Astrocyte (in vitro differentiated cells and primary cell): ENCODE data around the gene PTPN1. TPM values are rescaled to one million over a fixed set of nuclear protein-coding genes. Genes with fewer than 3 reads are reported as not detected.

ENCODE experiments used
- DNase-seq: peaks from one replicate; pipeline ENCODE4 v3.0.0-alpha.2; 2010; ENCODE audit warnings: low read depth
- FAIRE-seq: peaks from 2 replicates; lab custom pipeline; 2011; peaks lifted over from hg19 to GRCh38; lab: Jason Lieb, UNC
- H2AFZ ChIP-seq: 2 replicates; pipeline ENCODE4 v1.6.0; 2012; ENCODE audit warnings: low read depth, low read length, inconsistent platforms
- H3K27ac ChIP-seq: 2 replicates; pipeline ENCODE4 v1.5.1; 2011; ENCODE audit warnings: low read depth, low read length, inconsistent platforms
- H3K27me3 ChIP-seq: 2 replicates; pipeline ENCODE4 v1.6.0; 2011; ENCODE audit warnings: low read length, inconsistent platforms; ENCODE audit not compliant: insufficient read depth
- H3K36me3 ChIP-seq: 2 replicates; pipeline ENCODE4 v1.5.1; 2011; ENCODE audit warnings: low read length, inconsistent platforms; ENCODE audit not compliant: insufficient read depth
- H3K4me1 ChIP-seq: 2 replicates; pipeline ENCODE4 v1.5.1; 2011; ENCODE audit warnings: low read length, inconsistent platforms; ENCODE audit not compliant: insufficient read depth
- H3K4me2 ChIP-seq: 2 replicates; pipeline ENCODE4 v1.6.0; 2012; ENCODE audit warnings: low read length, inconsistent platforms
- H3K4me3 ChIP-seq: 2 replicates; pipeline ENCODE4 v1.5.1; 2011; ENCODE audit warnings: low read depth, mild to moderate bottlenecking, low read length, inconsistent platforms; ENCODE audit not compliant: insufficient read depth
- H3K79me2 ChIP-seq: 2 replicates; pipeline ENCODE4 v1.6.0; 2012; ENCODE audit warnings: mild to moderate bottlenecking, low read length, inconsistent platforms; ENCODE audit not compliant: insufficient read depth
- H3K9ac ChIP-seq: 2 replicates; pipeline ENCODE4 v1.6.0; 2012; ENCODE audit warnings: mild to moderate bottlenecking, low read length, inconsistent platforms
- H3K9me3 ChIP-seq: 2 replicates; pipeline ENCODE4 v1.5.1; 2012; ENCODE audit warnings: low read depth, mild to moderate bottlenecking, low read length, inconsistent platforms; ENCODE audit not compliant: insufficient read depth
- H4K20me1 ChIP-seq: 2 replicates; pipeline ENCODE4 v1.6.0; 2012; ENCODE audit warnings: low read length, inconsistent platforms; ENCODE audit not compliant: insufficient read depth
- H3K27ac Mint-ChIP-seq: one replicate; pipeline ENCODE4 v1.8.0; 2021; ENCODE audit warnings: mild to moderate bottlenecking, mixed read lengths; ENCODE audit not compliant: unreplicated experiment
- H3K27me3 Mint-ChIP-seq: one replicate; pipeline ENCODE4 v1.8.0; 2021; ENCODE audit warnings: low read depth, mixed read lengths; ENCODE audit not compliant: unreplicated experiment
- H3K36me3 Mint-ChIP-seq: one replicate; pipeline ENCODE4 v1.8.0; 2021; ENCODE audit warnings: low read depth, mixed read lengths; ENCODE audit not compliant: unreplicated experiment
- H3K4me1 Mint-ChIP-seq: one replicate; pipeline ENCODE4 v1.8.0; 2021; ENCODE audit warnings: low read depth, mixed read lengths; ENCODE audit not compliant: unreplicated experiment
- H3K4me3 Mint-ChIP-seq: one replicate; pipeline ENCODE4 v1.8.0; 2021; ENCODE audit warnings: mild to moderate bottlenecking, moderate library complexity, mixed read lengths; ENCODE audit not compliant: unreplicated experiment
- H3K9me3 Mint-ChIP-seq: one replicate; pipeline ENCODE4 v1.8.0; 2021; ENCODE audit warnings: mild to moderate bottlenecking, mixed read lengths; ENCODE audit not compliant: unreplicated experiment
- EZH2 ChIP-seq: IDR thresholded peaks from 2 replicates; pipeline ENCODE4 v1.6.1; 2012; ENCODE audit warnings: mild to moderate bottlenecking, low read length, inconsistent platforms; ENCODE audit not compliant: insufficient read depth
- total RNA-seq: library from RNA; stranded (reverse); gene quantifications from 2 replicates; pipeline ENCODE4 v1.2.1, GENCODE V29; 2021
- TF ChIP-seq, protein P1 (sequence below): IDR thresholded peaks from 2 replicates; pipeline ENCODE4 v1.5.1; 2011; ENCODE audit warnings: low read depth, mild to moderate bottlenecking, inconsistent platforms, low read length, moderate library complexity; ENCODE audit not compliant: insufficient read depth

PTPN1 gene
- total RNA-seq, 1 donor from 2014 or later = 64.9 TPM

DNA sequence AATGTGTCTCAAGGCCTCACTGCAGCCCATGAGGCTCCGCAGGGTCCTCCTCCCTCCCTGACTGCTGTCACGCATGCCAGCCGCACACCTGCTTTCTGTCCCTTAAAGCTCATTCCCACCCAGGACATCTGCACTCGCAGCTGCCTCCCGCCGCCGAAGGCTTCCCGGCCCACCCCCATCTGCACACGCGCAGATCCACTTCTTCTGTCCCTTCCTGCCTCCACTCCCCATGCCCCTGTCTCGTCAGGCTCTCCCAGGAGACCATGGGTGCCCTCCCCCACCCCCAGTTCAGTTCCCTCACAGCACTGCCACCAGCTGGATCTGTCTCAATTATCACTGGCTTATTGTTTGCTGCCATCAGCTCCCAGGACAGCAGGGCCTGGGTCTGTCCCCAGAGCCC, 118.1 kb downstream of the PTPN1 start:
- no peaks in the 10 kb centered on the region for H3K27me3 ChIP-seq
- no peak overlapping the region for H2AFZ ChIP-seq
- Mint-ChIP-seq H3K27me3 (peaks cover 16% of the 10 kb centered on the region), H3K4me1 (no peaks in the 10 kb centered on the region), H3K4me3 (no peak overlapping the region), H3K9me3 (no peaks in the 10 kb centered on the region), H3K36me3 (no peaks in the 10 kb centered on the region), H3K27ac (no peak overlapping the region)
- H4K20me1 ChIP-seq = no peaks in the 10 kb centered on the region
- TF ChIP-seq, protein P1, sequence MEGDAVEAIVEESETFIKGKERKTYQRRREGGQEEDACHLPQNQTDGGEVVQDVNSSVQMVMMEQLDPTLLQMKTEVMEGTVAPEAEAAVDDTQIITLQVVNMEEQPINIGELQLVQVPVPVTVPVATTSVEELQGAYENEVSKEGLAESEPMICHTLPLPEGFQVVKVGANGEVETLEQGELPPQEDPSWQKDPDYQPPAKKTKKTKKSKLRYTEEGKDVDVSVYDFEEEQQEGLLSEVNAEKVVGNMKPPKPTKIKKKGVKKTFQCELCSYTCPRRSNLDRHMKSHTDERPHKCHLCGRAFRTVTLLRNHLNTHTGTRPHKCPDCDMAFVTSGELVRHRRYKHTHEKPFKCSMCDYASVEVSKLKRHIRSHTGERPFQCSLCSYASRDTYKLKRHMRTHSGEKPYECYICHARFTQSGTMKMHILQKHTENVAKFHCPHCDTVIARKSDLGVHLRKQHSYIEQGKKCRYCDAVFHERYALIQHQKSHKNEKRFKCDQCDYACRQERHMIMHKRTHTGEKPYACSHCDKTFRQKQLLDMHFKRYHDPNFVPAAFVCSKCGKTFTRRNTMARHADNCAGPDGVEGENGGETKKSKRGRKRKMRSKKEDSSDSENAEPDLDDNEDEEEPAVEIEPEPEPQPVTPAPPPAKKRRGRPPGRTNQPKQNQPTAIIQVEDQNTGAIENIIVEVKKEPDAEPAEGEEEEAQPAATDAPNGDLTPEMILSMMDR = no peak
- TF ChIP-seq EZH2 = no peak
- DNase-seq (no peak), FAIRE-seq (no peak)
- no peaks in the 10 kb centered on the region for H3K4me1 ChIP-seq
- H3K9ac ChIP-seq = no peak overlapping the region
- no peak overlapping the region for H3K27ac ChIP-seq
- H3K4me3 ChIP-seq = no peak overlapping the region
- no peaks in the 10 kb centered on the region for H3K9me3 ChIP-seq
- H3K4me2 ChIP-seq = no peak overlapping the region
- H3K79me2 ChIP-seq = no peaks in the 10 kb centered on the region
- no peaks in the 10 kb centered on the region for H3K36me3 ChIP-seq

DNA sequence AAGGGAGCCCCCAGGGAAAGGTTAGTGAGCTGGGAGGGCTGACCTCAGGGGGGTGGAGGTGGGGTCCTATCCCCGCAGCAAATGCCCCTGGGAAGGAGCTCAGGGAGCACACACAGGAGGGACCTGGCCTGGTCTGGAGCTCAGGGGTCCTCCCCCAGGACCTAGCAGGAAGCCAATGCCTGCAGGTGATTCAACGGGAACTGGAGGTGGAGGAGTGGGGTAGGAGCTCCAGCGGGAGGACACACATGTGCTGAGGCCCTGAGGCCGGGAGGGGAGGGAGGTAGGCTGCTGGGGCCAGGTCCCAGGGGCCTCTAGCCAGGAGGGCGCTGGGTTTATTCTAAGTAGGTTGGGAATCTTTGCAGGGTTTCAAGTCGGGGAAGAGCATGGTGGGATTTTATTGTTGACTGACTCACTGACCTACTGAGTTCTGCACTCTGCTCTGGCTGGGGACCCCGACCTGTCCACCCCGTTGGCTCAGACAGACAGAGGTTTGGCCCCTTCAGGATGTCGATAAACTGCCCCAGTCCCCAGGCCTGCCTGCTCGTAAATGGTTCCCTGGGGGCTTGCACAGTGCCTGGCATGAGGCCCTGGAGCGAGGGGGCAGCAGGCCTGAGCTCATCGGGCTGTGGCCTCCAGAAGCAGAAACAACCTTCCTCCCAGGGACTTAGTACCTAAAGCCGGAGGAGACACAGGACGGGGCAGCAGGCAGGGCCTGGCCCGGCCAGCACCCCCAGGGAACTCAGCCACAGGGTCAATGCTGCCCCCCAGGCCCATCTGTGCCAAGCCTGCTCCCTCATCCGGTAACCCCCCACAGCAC, 118.9 kb downstream of the PTPN1 start:
- H3K4me1 Mint-ChIP-seq = no peaks in the 10 kb centered on the region
- Histone ChIP-seq H3K4me2 (no peak overlapping the region), H2AFZ (no peak overlapping the region), H3K79me2 (no peaks in the 10 kb centered on the region), H3K27ac (no peak overlapping the region), H3K36me3 (no peaks in the 10 kb centered on the region), H3K4me1 (no peaks in the 10 kb centered on the region), H4K20me1 (no peaks in the 10 kb centered on the region), H3K9me3 (no peaks in the 10 kb centered on the region), H3K27me3 (no peaks in the 10 kb centered on the region), H3K4me3 (no peak overlapping the region), H3K9ac (no peak overlapping the region)
- H3K27me3 Mint-ChIP-seq = peaks cover 16% of the 10 kb centered on the region
- no peak for DNase-seq
- FAIRE-seq = no peak
- H3K9me3 Mint-ChIP-seq = no peaks in the 10 kb centered on the region
- no peak overlapping the region for H3K27ac Mint-ChIP-seq
- TF ChIP-seq, protein P1 = no peak
- no peak for TF ChIP-seq EZH2
- no peak overlapping the region for H3K4me3 Mint-ChIP-seq
- H3K36me3 Mint-ChIP-seq = no peaks in the 10 kb centered on the region

DNA sequence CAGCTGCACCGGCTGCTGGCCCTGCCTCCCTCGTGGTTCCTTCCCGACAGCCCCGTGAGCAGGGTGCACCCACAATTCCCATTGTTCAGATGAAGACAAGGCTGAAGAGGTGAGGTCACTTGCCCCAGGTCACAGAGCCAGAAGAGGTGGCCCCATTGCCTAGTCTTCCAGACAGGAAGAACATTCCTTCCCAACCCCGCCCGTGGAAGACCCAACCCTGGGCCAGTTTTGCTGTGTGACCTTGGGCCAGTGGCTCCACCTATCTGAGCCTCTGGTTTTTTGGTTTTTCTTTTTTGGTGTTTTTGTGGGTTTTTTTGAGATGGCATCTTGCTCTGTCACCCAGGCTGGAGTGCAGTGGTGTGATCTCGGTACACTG, 119.5 kb downstream of the PTPN1 start:
- Histone ChIP-seq H4K20me1 (no peaks in the 10 kb centered on the region), H3K27me3 (no peaks in the 10 kb centered on the region), H2AFZ (no peak overlapping the region), H3K4me3 (no peak overlapping the region), H3K79me2 (no peaks in the 10 kb centered on the region), H3K27ac (no peak overlapping the region), H3K36me3 (no peaks in the 10 kb centered on the region), H3K9me3 (no peaks in the 10 kb centered on the region), H3K4me2 (no peak overlapping the region), H3K9ac (no peak overlapping the region), H3K4me1 (no peaks in the 10 kb centered on the region)
- Mint-ChIP-seq H3K4me1 (no peaks in the 10 kb centered on the region), H3K36me3 (no peaks in the 10 kb centered on the region), H3K27ac (no peak overlapping the region), H3K4me3 (no peak overlapping the region), H3K27me3 (peaks cover 20% of the 10 kb centered on the region), H3K9me3 (no peaks in the 10 kb centered on the region)
- FAIRE-seq (no peak), DNase-seq (no peak)
- no peak for TF ChIP-seq EZH2
- TF ChIP-seq, protein P1 = no peak
